ENCODE results near the gene KDM4B. TPM values are rescaled to one million over a fixed set of nuclear protein-coding genes. Genes with fewer than 3 reads are reported as not detected.

Gene KDM4B
- total and polyA plus RNA-seq, 9 of the 15 experiments (the other 6 are each of a cell fraction or from before 2014, with no cell fraction given), result 0.21 to 29.9 (median 7.3) TPM

GRCh38 chr19:5178841-5179240, 209.9 kb downstream of the KDM4B start:
- H3K4me2 ChIP-seq (ENCODE audit: insufficient read depth, low read length), result no peak overlapping the region
- H3K79me2 ChIP-seq (ENCODE audit: control insufficient read depth, insufficient read depth, low read length), result no peaks in the 10 kb centered on the region
- peaks cover 17 to 36% of the 10 kb centered on the region in 2 experiments; a peak in 3 of 5 replicates for H3K27me3 ChIP-seq (ENCODE audit: control insufficient read depth in 2 of 2, insufficient read depth in 2 of 2, low read length in 2 of 2)
- H4K20me1 ChIP-seq (replicated peaks; ENCODE audit: control insufficient read depth, insufficient read depth, low read length), result no peaks in the 10 kb centered on the region; the same call in 1 of the 2 replicates
- no peak overlapping the region for H2AFZ ChIP-seq (ENCODE audit: low read depth, low read length)
- no TSS peak for BruUV-seq (replicated peaks)
- no peak overlapping the region for H3K9ac ChIP-seq (ENCODE audit: insufficient read depth in 1 of 2, low read depth in 2 of 2, low read length in 2 of 2)
- ChIA-PET POLR2A (interaction anchor here (0.5 to 1.3 kb wide), 2 partner anchors 9 to 528 kb away, joined by 3 read pairs; no protein-coding TSS in a partner anchor), CTCF (ENCODE audit: low intra/inter-chr PET ratio) (no interaction called here)
- intact Hi-C loops (cut with micrococcal nuclease), result no loop called here
- H3K4me3 ChIP-seq, result no peak overlapping the region
- peak; percentile 86 for TF ChIP-seq ZFP36 (IDR thresholded peaks at IDR 0.05; ENCODE audit: low read depth, low read length, partially characterized antibody)
- TF ChIP-seq SMC3 (conservative IDR thresholded peaks at IDR 0.05; ENCODE audit: insufficient read depth, low read depth, low read length), result no peak
- no peak for TF ChIP-seq HDAC1 (IDR thresholded peaks at IDR 0.05)
- 0 out of 2 replicates have a peak, but pooled peaks have one; percentile 15 for TF ChIP-seq ZNF121 (CRISPR knock-in tag; conservative IDR thresholded peaks at IDR 0.05)
- FAIRE-seq (no peak), DNase-seq (ENCODE audit: extremely low read depth in 1 of 4, low spot score in 3 of 4) (no peak), ATAC-seq (no peak)
- no peaks in the 10 kb centered on the region for H3K36me3 ChIP-seq (ENCODE audit: control insufficient read depth, insufficient read depth, low read length)
- H3K9me1 ChIP-seq (ENCODE audit: control insufficient read depth, insufficient read depth, low read length), result no peaks in the 10 kb centered on the region
- peaks cover 0 to 2% of the 10 kb centered on the region in 2 experiments; a peak in 2 of 5 replicates for H3K4me1 ChIP-seq (replicated peaks in 1 of 2; ENCODE audit: control insufficient read depth in 2 of 2, insufficient read depth in 2 of 2, low read length in 2 of 2)
- H3K9me3 ChIP-seq (replicated peaks; ENCODE audit: control insufficient read depth, insufficient read depth, low read depth, low read length), result no peaks in the 10 kb centered on the region
- no peak overlapping the region for H3K27ac ChIP-seq (ENCODE audit: extremely low read depth, low read depth, low read length)
- in situ Hi-C loops (cut with MboI), result no loop called here
- WGBS (ENCODE audit: insufficient coverage, low coverage, missing lambda C conversion rate), result 0% methylated on average over 3 of the region's 3 CpGs

GRCh38 chr19:5179256-5179655, 210.3 kb downstream of the KDM4B start:
- 14% methylated on average over 16 of the region's 16 CpGs for WGBS (ENCODE audit: insufficient coverage, low coverage, missing lambda C conversion rate)
- no peak overlapping the region for H2AFZ ChIP-seq (ENCODE audit: low read depth, low read length)
- DNase-seq (ENCODE audit: extremely low read depth in 1 of 4, low spot score in 3 of 4), result no peak
- H3K36me3 ChIP-seq (ENCODE audit: control insufficient read depth, insufficient read depth, low read length), result no peaks in the 10 kb centered on the region
- POLR2A ChIA-PET, result interaction anchor here (0.6 to 1.3 kb wide), 2 partner anchors 8 to 467 kb away, joined by 3 read pairs; no protein-coding TSS in a partner anchor
- FAIRE-seq, result no peak
- H4K20me1 ChIP-seq (replicated peaks; ENCODE audit: control insufficient read depth, insufficient read depth, low read length), result no peaks in the 10 kb centered on the region; the same call in 1 of the 2 replicates
- peaks cover 17 to 36% of the 10 kb centered on the region in 2 experiments; a peak in 4 of 5 replicates for H3K27me3 ChIP-seq (ENCODE audit: control insufficient read depth in 2 of 2, insufficient read depth in 2 of 2, low read length in 2 of 2)
- H3K9me1 ChIP-seq (ENCODE audit: control insufficient read depth, insufficient read depth, low read length), result no peaks in the 10 kb centered on the region
- no peak overlapping the region for H3K4me3 ChIP-seq
- H3K4me1 ChIP-seq (replicated peaks in 1 of 2; ENCODE audit: control insufficient read depth in 2 of 2, insufficient read depth in 2 of 2, low read length in 2 of 2), result peaks cover 0 to 2% of the 10 kb centered on the region in 2 experiments; a peak in 1 of 5 replicates
- no peaks in the 10 kb centered on the region for H3K79me2 ChIP-seq (ENCODE audit: control insufficient read depth, insufficient read depth, low read length)
- in situ Hi-C loops (cut with MboI) (no loop called here), intact Hi-C loops (cut with micrococcal nuclease) (no loop called here)
- no peak overlapping the region for H3K9ac ChIP-seq (ENCODE audit: insufficient read depth in 1 of 2, low read depth in 2 of 2, low read length in 2 of 2)
- CTCF ChIA-PET (ENCODE audit: low intra/inter-chr PET ratio), result no interaction called here
- no peaks in the 10 kb centered on the region for H3K9me3 ChIP-seq (replicated peaks; ENCODE audit: control insufficient read depth, insufficient read depth, low read depth, low read length)
- H3K27ac ChIP-seq (ENCODE audit: extremely low read depth, low read depth, low read length), result no peak overlapping the region
- ATAC-seq, result no peak
- H3K4me2 ChIP-seq (ENCODE audit: insufficient read depth, low read length), result no peak overlapping the region
- no TSS peak for BruUV-seq (replicated peaks)
- TF ChIP-seq NONO (IDR thresholded peaks at IDR 0.05; ENCODE audit: low read depth in 2 of 2, low read length in 1 of 2) (no peak), RBM34 (IDR thresholded peaks at IDR 0.05; ENCODE audit: borderline replicate concordance, insufficient read depth, low read length) (no peak), RBM14 (IDR thresholded peaks at IDR 0.05; ENCODE audit: borderline replicate concordance, insufficient read depth, low read depth, low read length) (no peak), E4F1 (CRISPR knock-in tag; IDR thresholded peaks at IDR 0.05; ENCODE audit: borderline replicate concordance) (no peak), HDAC1 (IDR thresholded peaks at IDR 0.05) (no peak), EP400 (IDR thresholded peaks at IDR 0.05) (no peak)
